Stimulated activated naive CD4-positive, alpha-beta T cell (primary cell): ENCODE measurements around the gene NFATC2.
"Not testable (repeated sequence)": the region's sequence is repeated elsewhere in the genome, so short reads cannot be mapped to it uniquely, and the experiment has no call there.

ENCODE experiments used
- DNase-seq, 6 experiments: peaks; one replicate each; lab custom pipeline; 2025; lab: John Stamatoyannopoulos, UW

Gene NFATC2

DNA sequence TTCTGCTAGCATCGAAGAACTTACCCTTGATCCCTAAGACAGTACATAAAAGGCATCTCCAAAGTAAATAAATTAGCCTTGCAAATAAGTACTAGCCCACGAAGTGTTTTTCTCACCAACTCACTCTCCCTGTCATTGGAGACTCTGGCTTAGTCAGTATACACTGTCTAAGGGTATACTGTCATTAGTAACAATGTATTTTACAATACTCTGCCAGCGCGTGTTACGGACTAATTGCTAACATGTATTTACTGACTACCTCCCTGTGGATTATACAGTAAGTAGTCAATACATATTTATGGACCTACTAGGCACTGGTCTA is 72.1 kb downstream of the NFATC2 start:
- no peak for DNase-seq

DNA sequence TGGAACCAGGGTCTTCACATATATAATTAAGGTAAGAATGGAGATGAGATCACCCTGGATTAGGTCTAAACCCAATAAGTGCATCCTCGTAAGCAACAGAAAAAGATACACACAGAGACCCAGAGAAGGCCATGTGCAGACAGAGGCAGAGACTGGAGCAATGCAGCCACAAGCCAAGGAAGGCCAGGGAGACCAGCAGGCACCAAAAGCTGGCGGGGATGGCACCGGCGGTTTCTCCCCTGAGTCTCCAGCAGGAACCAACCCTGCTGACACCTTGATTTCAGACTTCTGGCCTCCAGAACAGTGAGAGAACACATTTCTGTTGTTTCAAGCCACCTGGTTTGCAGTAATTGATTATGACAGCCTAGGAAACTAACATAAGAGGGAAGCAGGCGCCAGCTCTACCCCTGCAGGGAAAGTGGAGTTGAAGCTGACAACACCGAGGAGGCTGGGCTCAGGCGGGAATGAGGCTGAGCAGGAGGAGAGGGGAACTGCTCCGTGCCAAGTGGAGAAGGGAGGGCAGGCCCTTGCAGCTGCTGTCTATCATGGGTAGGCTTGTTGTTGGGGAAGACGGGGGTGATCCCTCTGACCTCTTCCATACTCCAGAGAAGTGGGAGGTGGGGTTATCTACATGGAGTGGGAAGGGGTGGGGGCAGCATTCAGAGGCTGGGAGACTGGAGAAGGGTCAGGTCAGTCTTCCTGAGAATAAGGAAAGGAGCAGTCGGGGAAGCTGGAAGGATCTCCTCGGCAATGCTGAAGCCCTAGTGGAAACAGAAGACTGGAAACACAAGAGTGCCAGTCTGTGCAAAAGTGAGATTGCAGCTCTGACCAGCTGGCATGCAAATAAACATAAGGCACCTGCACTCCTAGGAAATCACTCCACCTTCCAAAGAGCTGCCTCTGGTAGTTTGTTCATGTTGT is 72.7 kb downstream of the NFATC2 start:
- no peak for DNase-seq

DNA sequence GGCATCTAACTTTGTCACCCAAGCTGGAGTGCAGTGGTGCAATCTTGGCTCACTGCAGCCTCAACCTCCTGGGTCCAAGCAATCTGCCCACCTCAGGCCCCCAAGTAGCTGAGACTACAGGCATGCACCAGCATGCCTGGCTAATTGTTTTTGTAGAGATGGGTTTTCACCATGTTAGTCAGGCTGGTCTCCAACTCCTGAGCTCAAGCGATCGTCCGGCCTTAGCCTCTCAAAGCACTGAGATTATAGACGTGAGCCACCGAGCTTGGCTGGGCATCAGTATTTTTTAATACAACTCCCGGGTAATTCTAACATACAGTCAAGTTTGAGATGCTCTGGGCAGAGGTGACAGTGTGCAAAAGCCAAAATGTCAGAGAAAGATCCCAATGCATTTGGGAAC is 73.5 kb downstream of the NFATC2 start:
- no peak for DNase-seq

DNA sequence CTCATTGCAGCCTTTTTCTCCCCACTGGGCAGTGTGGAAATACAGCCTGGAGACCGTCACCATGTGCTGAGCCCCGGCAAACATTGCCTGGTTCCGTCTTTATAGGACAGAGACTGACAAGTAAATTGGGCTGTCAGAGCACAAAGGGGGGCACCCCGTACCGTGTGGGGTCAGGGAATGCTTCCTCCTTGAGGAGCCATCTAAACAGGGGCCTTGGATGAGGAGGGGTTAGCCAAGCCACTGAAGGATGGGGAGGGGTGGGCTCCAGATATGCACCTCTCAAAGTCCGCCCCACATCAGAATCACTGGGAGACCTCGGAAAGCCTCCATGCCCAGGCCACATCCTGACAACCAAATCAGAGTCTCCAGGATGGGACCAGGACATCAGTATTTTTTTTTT is 73.9 kb downstream of the NFATC2 start:
- DNase-seq, result no peak

DNA sequence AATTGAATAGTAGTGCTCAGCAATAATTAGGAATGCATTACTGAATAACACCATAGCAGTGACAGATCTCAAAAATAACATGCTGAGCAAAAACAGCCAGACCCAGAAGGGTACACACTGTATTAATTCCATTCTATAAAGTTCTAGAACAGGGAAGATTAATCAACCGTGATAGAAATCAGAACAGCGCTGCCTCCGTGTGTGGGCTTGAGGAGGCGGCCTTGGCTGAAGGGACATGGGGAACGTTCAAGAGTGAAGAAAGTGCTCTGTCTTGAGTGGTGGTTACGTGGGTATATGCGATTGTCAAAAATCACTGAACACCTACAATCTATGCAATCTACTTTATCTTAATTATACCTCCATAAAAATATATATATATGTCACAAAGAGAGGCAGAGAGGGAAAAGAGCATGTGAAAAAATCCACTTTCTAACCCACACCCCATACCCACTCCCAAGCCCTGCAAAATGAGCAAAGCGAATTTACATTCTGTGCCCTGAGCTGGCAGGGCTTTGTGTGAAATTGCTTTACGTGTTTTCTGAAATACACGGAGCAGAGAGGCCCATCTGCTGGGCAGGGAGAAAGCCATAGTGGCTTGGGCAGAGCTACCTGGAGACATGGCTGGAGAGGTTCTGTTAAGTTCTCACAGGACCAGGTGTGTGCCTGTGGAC is 74.4 kb downstream of the NFATC2 start:
- DNase-seq, result no peak

DNA sequence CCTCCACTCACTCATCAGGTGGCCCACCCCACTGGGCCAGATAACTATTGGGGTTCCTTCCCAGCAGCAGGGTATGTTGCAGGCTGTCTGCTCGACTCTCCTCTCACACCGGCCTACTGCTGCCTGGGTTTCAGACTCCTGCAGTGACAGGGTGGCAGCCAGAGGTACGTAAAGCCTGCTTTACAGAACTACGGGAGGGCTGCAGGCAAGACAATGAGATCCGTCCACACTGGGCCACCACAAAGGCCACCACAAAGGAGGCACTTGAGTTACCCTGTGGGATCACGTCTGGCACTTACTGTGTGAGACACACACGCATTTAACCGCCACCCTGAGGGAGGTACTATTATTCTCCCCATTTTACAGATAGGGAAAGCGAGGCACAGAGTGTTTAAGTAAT is 78.5 kb downstream of the NFATC2 start:
- no peak for DNase-seq

DNA sequence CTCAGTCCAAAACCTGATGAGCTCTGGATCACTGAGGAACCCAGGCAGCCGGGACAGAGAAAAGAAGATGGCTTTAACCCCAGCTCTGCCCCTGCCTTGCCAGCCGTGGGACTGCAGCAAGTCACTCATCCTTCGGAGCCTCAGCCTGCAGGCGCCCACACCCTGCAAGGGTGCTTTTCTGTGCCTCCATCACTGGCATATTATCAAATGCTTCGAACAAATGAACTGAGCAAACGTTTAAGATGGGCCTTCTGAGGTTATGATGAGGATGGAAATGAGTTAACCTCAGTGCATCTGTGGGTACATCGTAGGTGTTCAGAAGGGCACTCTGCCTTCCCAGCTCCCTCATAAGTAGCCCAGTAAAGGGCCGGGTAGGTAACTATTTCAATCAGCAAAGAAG is 79.0 kb downstream of the NFATC2 start:
- no peak for DNase-seq

DNA sequence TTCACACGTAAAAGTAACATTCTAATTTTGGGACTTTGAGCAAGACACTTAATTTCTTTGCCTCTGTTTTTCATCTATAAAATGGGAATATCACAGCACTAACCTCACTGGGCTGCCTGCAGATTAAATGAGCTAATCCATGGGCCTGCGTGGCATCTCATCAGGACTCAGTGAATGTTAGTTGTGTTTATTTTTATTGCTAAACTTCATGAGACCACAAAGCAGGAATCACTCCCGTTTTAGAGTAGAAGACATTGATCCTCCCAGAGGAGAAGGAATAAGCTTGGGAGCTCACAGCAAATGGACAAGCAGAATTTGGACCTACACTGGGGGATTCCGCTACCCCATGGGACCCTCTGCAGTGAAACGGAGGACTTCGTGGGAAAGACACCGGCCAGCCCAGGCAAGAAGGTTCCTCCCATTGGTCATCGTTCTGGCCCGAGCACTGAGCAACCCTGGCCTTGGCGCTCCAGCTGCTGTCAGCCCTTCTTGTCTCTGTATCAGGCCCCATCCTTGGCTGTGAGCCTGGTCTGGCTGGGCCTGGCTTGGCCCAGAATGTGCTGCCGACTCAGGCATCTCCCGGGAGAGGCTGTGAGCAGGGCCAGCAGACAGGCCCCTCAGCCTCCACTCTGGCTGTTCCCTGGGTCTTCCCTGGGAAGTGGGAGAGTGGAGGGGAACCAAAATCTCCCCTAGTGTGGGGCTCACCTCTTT is 79.8 kb downstream of the NFATC2 start:
- no peak for DNase-seq

DNA sequence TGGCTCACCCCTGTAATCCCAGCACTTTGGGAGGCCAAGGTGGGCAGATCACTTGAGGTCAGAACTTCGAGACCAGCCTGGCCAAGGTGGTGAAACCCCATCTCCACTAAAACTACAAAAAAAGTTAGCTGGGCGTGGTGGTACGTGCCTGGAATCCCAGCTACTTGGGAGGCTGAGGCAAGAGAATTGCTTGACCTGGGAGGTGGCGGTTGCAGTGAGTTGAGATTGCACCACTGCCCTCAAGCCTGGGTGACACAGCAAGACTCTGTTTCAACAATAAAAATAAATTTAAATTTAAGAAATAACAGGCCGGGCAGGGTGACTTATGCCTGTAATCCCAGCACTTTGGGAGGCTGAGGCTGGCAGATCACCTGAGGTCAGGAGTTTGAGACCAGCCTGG is 80.7 kb downstream of the NFATC2 start:
- not testable (repeated sequence) for DNase-seq

DNA sequence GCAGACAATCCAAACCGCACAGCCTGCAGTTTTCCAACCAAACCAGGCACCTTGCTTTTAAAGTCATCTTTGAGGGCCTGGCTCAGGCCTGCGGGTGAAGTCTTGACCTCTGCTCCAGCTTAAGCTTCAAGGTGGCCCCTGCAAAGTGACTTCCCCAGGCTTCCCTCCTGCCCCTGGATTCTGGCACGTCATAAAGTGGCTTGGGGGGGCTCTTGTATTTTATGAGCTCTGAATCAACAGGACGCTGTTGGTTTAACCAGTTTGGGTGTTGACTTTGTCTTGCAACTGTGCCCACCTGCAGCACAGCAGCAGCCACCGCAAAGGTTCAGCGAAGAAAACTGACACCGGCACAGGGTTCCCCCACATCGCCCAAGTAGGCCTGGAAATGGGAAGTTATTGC is 81.2 kb downstream of the NFATC2 start:
- DNase-seq, result no peak

DNA sequence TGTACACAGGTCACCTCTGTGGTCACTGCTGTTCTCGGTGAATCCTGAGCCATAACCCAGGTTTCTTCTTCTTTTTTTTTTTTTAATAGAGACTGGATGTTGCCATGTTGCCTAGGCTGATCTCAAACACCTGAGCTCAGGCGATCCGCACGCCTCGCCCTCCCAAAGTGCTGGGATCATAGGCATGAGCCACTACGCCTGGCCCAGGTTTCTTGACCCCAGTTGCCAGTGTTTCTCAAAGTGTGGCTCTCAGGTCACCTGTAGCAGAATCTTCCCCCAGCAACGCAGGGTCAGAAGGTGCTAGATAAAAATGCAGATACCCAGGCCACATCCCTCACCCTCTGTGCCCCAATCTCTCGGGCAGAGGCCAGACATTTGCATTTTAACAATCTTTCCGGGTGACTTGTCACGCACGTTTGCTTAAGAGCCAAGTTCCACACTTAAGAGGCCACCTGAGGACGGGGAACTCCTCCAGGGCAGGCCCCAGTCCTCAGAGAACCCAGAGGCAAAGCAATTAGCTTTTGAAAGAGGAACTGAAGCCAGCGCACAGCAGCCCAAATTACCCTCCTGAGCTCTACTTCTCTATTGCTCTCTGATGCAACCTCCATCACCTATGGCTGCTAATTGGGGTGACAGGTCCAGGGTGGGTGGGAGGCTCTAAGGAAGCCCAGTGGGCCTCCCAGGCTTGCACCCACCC is 81.8 kb downstream of the NFATC2 start:
- no peak for DNase-seq

DNA sequence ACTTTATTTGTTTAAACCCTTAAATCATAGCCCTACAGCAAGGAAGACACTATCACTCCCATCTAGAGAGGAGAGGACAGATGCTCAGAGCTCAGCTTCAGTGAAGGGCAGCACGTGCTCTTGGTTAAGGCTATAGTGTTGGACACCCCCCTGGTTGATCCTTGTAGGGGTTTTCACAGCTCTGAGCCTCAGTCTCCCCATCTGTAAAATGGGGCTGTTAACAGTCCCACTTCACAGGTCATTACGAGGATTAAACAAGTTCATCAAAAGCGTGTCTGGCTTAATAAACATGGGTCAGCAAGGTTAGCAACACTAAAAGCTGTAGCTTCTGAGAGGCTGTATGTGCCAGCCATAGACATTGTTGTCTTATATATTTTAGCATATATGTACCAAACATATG is 82.4 kb downstream of the NFATC2 start:
- DNase-seq, result no peak

DNA sequence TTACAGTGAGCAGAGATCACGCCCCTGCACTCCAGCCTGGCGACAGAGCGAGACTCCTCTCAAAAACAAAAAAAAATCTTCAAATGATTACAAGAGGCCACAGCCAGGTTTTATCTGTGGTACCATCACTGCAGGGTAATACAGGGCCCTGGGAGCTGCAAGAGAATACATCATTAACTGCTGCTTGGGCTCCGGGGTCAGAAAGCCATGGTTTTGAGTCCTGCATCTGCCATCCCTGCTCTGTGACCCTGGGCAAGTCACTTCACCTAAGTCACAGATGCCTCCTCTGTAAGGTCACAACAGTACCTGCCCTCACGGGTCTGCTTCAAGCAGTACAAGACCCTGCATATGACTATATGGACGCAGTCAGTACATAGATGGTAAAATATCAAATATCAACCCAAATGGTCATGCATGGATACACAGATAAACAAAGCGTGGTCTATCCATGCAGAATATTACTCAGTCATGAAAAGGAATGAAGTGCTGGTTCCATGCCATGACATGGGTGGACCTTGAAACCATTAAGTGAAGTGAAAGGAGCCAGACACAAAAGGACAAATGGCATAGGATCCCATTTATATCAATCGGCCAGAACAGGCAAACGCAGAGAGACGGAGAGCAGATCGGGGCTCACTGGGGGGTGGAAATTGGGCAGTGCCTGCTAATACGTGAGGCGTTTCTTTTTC is 83.6 kb downstream of the NFATC2 start:
- DNase-seq, result no peak

DNA sequence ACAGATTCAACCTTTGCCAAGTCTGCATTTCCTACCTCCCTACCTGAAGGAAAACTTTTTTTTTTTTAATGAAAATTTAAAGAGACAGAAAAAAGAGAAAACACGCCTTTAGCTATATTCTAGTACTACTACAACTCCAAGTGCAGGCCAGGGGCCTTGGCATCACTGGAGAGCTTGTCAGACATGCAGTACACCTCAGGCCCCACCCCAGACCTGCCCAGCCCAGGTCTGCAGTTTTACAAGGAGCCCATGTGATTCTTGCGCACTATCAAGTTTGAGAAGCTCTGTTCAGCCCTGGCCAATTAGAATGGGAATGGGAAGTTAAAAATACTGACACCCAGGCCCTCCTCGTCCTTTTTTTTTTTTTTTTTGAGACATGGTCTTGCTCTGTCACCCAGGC is 85.0 kb downstream of the NFATC2 start:
- no peak for DNase-seq

DNA sequence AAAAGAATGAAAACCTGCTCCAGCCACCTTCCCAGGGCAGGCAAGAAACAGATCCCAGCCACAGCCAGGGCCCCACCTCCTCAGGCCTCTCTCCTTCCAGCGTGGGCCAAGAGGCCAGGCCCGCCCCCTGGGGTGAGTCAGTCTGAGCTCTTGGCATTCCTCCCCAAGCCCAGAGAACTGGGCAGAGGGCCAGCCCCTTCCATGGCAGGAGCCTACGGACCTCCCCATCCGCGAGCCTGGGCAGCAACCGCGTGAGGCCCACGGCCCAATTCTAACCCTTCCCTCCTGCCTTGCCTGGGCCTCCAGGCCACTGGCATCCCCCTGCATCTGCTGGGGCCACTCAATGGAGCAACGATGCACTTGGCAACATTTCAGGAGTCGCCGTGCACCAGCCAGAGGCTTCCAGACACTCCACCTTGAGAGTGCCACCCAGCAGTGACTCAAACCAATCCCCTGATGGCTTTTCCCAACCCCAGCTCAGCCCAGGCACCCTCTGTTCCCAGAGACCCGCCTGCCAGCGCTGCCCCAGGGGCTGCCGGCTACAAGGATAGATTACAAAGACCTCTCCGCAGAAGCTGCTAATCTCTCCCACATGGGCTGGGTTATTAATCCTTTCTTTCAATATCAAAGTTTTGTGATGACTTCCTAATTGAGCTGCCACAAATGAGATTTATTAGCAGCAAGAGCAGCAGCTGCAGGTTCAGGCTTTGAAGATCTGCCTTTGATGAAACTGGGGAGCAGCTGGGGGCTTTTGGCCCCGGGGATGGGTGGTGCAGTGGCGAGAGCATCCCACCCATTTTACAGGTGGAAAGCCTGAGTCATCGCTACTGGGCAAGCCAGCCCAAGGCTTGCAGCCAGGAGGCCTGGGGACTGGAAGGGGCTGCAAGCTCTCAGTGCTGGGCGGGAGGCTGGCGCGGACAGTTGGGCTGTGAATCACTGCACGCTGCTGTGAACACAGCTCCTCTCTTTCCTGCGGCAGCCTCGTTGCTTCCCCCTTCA is 85.7 kb downstream of the NFATC2 start:
- DNase-seq, result no peak

DNA sequence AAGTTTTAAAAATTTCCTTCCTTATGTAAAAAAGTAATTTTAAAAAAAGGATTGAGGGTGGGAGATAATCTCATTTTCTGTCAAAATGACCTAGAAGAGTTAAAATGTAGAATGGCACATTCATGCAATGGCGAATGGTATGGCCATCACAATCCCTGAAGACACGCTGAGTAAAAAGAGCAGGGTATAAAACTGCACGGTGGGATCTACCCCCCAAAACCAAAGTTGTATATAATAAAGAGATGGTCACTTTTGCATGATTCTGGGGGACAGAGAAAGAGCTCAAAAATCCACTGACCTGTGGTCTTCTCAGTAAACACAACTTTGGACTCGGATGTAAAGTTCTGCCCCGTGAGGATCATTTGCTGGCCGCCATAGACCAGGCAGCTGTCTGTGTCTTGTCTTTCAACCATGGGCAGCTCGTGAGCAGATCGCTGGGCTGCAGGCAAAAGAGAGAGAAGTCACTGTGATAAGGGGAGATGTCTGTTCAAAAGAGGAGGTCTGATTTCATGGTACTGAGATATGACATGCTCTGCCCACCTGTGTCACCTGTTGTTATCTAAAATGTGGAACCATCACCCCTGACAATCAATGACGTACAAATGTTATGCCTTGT is 88.2 kb downstream of the NFATC2 start:
- DNase-seq, result no peak

DNA sequence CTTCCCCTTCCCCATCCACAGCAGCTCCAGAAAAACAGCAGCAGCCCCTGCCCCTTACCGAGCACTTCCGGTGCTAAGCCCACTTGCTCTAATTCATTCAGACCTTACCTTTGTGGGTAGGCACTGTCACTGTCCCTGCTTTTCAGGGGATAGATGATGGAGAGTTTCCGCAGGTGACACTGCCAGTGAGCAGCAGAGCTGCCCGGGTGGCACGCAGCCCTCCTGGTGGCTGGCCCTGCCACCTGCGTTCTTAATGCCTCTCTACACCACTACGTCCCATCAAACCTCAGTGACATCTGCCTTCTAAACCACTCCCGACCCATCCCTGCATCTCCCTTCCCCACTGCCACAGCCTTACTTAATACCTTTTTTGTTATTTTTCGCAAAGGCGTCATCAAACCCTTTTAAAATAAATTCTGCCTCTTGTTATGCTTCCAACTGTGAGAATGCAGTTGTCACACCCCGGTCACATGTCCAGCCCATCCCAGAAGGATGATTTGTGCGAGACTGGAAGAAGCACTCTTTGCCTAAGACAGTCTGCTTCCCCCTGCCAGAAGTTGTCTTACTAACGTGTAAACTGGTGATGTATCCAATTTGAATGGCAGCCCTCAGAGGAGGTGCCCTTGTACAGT is 89.7 kb downstream of the NFATC2 start:
- DNase-seq, result no peak

DNA sequence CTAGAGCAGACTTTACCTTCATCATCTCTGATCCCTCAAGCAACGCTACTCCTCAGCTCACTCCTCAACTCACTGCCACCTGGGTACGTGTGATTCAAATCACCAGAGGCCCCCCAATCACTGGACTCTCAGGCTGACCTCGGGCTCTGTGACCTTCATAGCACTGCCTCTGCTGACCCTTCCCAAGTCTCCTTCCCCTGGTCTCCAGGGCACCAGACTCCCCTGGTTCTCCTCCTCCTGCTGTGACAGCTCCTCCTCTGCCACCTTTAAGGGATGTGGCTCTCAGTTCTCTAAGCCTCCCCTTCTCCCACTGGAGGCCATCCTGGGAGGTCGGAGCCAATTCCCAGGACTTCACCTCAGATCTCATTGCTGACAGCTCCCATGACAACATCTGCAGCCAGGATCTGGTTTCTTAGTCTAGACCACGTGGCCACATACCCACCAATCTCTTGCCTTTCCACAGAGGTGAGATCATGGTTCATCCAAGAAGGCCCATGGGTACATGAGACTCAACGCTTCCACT is 90.4 kb downstream of the NFATC2 start:
- no peak for DNase-seq

DNA sequence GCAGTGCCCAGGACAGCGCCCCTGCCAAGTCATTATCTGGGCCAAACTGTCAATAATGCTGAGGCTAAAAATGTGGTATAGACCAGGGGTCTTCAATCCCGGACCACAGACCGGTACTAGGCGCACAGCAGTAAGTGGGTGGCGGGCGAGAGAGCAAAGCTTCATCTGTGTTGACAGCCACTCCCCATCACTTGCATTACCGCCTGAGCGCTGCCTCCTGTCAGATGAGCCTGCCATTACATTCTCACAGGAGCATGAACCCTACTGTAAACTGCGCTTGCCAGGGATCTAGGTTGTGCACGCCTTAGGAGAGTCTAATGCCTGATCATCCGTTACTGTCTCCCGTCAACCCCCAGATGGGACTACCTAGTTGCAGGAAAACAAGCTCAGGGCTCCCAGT is 91.0 kb downstream of the NFATC2 start:
- no peak for DNase-seq
